ENCODE results near the gene YIF1B. TPM values are rescaled to one million over a fixed set of nuclear protein-coding genes. Genes with fewer than 3 reads are reported as not detected.
"Not testable (repeated sequence)": the region's sequence is repeated elsewhere in the genome, so short reads cannot be mapped to it uniquely, and the experiment has no call there.

Gene YIF1B
- total RNA-seq, 1 donor, result 50.1 TPM

GRCh38 chr19:38346837-38347236, 31.1 kb upstream of the YIF1B start:
- DNase-seq (ENCODE audit: low read depth), result no peak
- no peak for TF ChIP-seq CTCF (IDR thresholded peaks at IDR 0.05; ENCODE audit: insufficient read depth, low read depth, low read length)
- no peak overlapping the region for H3K4me3 ChIP-seq (ENCODE audit: low read depth, low read length)

- H3K4me3 ChIP-seq (ENCODE audit: low read depth, low read length), result no peak overlapping the region
- no peak for TF ChIP-seq CTCF (IDR thresholded peaks at IDR 0.05; ENCODE audit: insufficient read depth, low read depth, low read length)
- no peak for DNase-seq (ENCODE audit: low read depth)
Observed at GRCh38 chr19:38340927-38341326, 25.2 kb upstream of the YIF1B start.

GRCh38 chr19:38339011-38339410, 23.3 kb upstream of the YIF1B start:
- not testable (repeated sequence) for H3K4me3 ChIP-seq (ENCODE audit: low read depth, low read length); DNase-seq (ENCODE audit: low read depth)

- no peak for DNase-seq (ENCODE audit: low read depth)
- no peak for TF ChIP-seq CTCF (IDR thresholded peaks at IDR 0.05; ENCODE audit: insufficient read depth, low read depth, low read length)
- H3K4me3 ChIP-seq (ENCODE audit: low read depth, low read length), result peak overlapping the region; percentile 95
Observed at GRCh38 chr19:38337360-38337653, 21.6 kb upstream of the YIF1B start.

GRCh38 chr19:38336638-38337359, 21.1 kb upstream of the YIF1B start:
- TF ChIP-seq CTCF (IDR thresholded peaks at IDR 0.05; ENCODE audit: insufficient read depth, low read depth, low read length), result no peak
- DNase-seq (ENCODE audit: low read depth), result peak; percentile 92
- peak overlapping the region; percentile 95 for H3K4me3 ChIP-seq (ENCODE audit: low read depth, low read length)

GRCh38 chr19:38335949-38336637, 20.3 kb upstream of the YIF1B start:
- no peak for TF ChIP-seq CTCF (IDR thresholded peaks at IDR 0.05; ENCODE audit: insufficient read depth, low read depth, low read length)
- DNase-seq (ENCODE audit: low read depth), result peak; percentile 96
- peak overlapping the region; percentile 95 for H3K4me3 ChIP-seq (ENCODE audit: low read depth, low read length)

GRCh38 chr19:38333245-38333644, 17.5 kb upstream of the YIF1B start:
- no peak for DNase-seq (ENCODE audit: low read depth)
- TF ChIP-seq CTCF (IDR thresholded peaks at IDR 0.05; ENCODE audit: insufficient read depth, low read depth, low read length), result no peak
- H3K4me3 ChIP-seq (ENCODE audit: low read depth, low read length), result no peak overlapping the region
